ENCODE measurements around the gene SEMA3E.
A peak's percentile ranks its signal among the peaks of the same experiment; 100 is the strongest.
"Not testable (repeated sequence)": the region's sequence is repeated elsewhere in the genome, so short reads cannot be mapped to it uniquely, and the experiment has no call there.

Gene SEMA3E

GRCh38 chr7:83484826-83485225, 164.1 kb downstream of the SEMA3E start:
- DNase-seq = no peak

GRCh38 chr7:83484266-83484665, 164.7 kb downstream of the SEMA3E start:
- DNase-seq = no peak

GRCh38 chr7:83478616-83479015, 170.3 kb downstream of the SEMA3E start:
- no peak for DNase-seq

- no peak for DNase-seq
Measured at GRCh38 chr7:83476511-83477050, 172.4 kb downstream of the SEMA3E start.

GRCh38 chr7:83475420-83475819, 173.5 kb downstream of the SEMA3E start:
- DNase-seq = no peak

GRCh38 chr7:83472376-83472775, 176.6 kb downstream of the SEMA3E start:
- no peak for DNase-seq

GRCh38 chr7:83469491-83469890, 179.4 kb downstream of the SEMA3E start:
- DNase-seq = no peak

- DNase-seq = no peak
Measured at GRCh38 chr7:83469076-83469475, 179.9 kb downstream of the SEMA3E start.

GRCh38 chr7:83468251-83468739, 180.6 kb downstream of the SEMA3E start:
- peak; percentile 49 for DNase-seq

GRCh38 chr7:83467493-83467892, 181.4 kb downstream of the SEMA3E start:
- no peak for DNase-seq

GRCh38 chr7:83466956-83467355, 182.0 kb downstream of the SEMA3E start:
- DNase-seq = no peak

- no peak for DNase-seq
Measured at GRCh38 chr7:83466187-83466923, 182.6 kb downstream of the SEMA3E start.

- no peak for DNase-seq
Measured at GRCh38 chr7:83465643-83466042, 183.3 kb downstream of the SEMA3E start.

- not testable (repeated sequence) for DNase-seq
Measured at GRCh38 chr7:83461820-83462219, 187.1 kb downstream of the SEMA3E start.

GRCh38 chr7:83459930-83460653, 188.8 kb downstream of the SEMA3E start:
- not testable (repeated sequence) for DNase-seq

- DNase-seq = not testable (repeated sequence)
Measured at GRCh38 chr7:83459101-83459929, 189.6 kb downstream of the SEMA3E start.

- DNase-seq = no peak
Measured at GRCh38 chr7:83457022-83457892, 191.7 kb downstream of the SEMA3E start.

GRCh38 chr7:83456413-83456812, 192.5 kb downstream of the SEMA3E start:
- DNase-seq = no peak

- DNase-seq = no peak
Measured at GRCh38 chr7:83455612-83456011, 193.3 kb downstream of the SEMA3E start.

GRCh38 chr7:83452256-83452655, 196.7 kb downstream of the SEMA3E start:
- DNase-seq = no peak

GRCh38 chr7:83451501-83452045, 197.4 kb downstream of the SEMA3E start:
- DNase-seq = no peak

GRCh38 chr7:83449781-83450180, 199.2 kb downstream of the SEMA3E start:
- no peak for DNase-seq

Measured in NCI-H146 (cell line).